ENCODE measurements around the gene PET100.

PET100 gene

GRCh38 chr19:7612282-7613274 is 17.0 kb upstream of the PET100 start:
- DNase-seq, result no peak

GRCh38 chr19:7614859-7615741 is 14.5 kb upstream of the PET100 start:
- no peak for DNase-seq

GRCh38 chr19:7617172-7617571 is 12.4 kb upstream of the PET100 start:
- DNase-seq, result no peak

GRCh38 chr19:7617735-7618134 is 11.9 kb upstream of the PET100 start:
- no peak for DNase-seq

GRCh38 chr19:7618348-7618747 is 11.2 kb upstream of the PET100 start:
- DNase-seq, result no peak

- DNase-seq, result no peak
Measured at GRCh38 chr19:7618771-7619510, 10.7 kb upstream of the PET100 start.

GRCh38 chr19:7619671-7620441 is 9.7 kb upstream of the PET100 start:
- no peak for DNase-seq

- DNase-seq, result no peak
Measured at GRCh38 chr19:7620442-7621412, 8.9 kb upstream of the PET100 start.

- DNase-seq, result no peak
Measured at GRCh38 chr19:7622933-7623685, 6.5 kb upstream of the PET100 start.

GRCh38 chr19:7623725-7624603 is 5.6 kb upstream of the PET100 start:
- no peak for DNase-seq

GRCh38 chr19:7624810-7625209 is 4.8 kb upstream of the PET100 start:
- no peak for DNase-seq

GRCh38 chr19:7625763-7626372 is 3.7 kb upstream of the PET100 start:
- DNase-seq, result no peak

GRCh38 chr19:7627166-7627565 is 2.4 kb upstream of the PET100 start:
- no peak for DNase-seq

- DNase-seq, result no peak
Measured at GRCh38 chr19:7628589-7629311, 843 bp upstream of the PET100 start.

GRCh38 chr19:7631577-7631976 is 2.0 kb downstream of the PET100 start:
- DNase-seq, result no peak

GRCh38 chr19:7632340-7633203 is 3.0 kb downstream of the PET100 start:
- DNase-seq, result no peak

- no peak for DNase-seq
Measured at GRCh38 chr19:7633698-7634097, 4.1 kb downstream of the PET100 start, which contains the start of gene PCP2. Gene PCP2 (minus strand): TSS chr19:7633719. CDS start chr19:7633457, 262 bp downstream.
